ENCODE measurements around the gene WEE1. TPM values are rescaled to one million over a fixed set of nuclear protein-coding genes. Genes with fewer than 3 reads are reported as not detected.

The WEE1 gene
- total RNA-seq, 1 donor: 32.2 TPM

DNA sequence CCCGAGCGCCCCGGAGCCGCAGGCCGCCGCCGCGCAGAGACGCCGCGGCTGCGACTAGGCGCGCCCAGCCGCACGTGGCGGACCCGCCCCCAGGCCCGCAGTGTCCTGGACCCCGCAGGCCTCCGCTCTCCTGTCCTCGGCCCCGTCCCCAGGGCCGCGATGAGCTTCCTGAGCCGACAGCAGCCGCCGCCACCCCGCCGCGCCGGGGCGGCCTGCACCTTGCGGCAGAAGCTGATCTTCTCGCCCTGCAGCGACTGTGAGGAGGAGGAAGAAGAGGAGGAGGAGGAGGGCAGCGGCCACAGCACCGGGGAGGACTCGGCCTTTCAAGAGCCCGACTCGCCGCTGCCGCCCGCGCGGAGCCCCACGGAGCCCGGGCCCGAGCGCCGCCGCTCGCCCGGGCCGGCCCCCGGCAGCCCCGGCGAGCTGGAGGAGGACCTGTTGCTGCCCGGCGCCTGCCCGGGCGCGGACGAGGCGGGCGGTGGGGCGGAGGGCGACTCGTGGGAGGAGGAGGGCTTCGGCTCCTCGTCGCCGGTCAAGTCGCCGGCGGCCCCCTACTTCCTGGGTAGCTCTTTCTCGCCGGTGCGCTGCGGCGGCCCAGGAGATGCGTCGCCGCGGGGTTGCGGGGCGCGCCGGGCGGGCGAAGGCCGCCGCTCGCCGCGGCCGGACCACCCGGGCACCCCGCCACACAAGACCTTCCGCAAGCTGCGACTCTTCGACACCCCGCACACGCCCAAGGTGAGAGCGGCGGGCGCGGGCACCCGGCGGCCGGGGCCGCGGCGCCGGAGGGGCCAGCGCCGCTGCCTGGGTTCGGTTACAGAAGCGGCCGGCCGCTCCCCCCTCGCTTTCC, 528 bp downstream of the WEE1 start:
- H3K79me2 ChIP-seq (ENCODE audit: insufficient read depth, low read length): peaks cover 52% of the 10 kb centered on the region
- no peaks in the 10 kb centered on the region for H4K20me1 ChIP-seq (ENCODE audit: insufficient read depth, low read length)
- peak overlapping the region; percentile 90 for H3K4me3 ChIP-seq (ENCODE audit: insufficient read depth, low read length)
- H3K4me2 ChIP-seq (ENCODE audit: insufficient read depth, low read length): peak overlapping the region; percentile 100
- H3K4me1 ChIP-seq (ENCODE audit: insufficient read depth, low read length): peaks cover 37% of the 10 kb centered on the region
- peak overlapping the region; percentile 95 for H3K27ac ChIP-seq (ENCODE audit: low read depth, low read length)
- TF ChIP-seq CTCF (IDR thresholded peaks at IDR 0.05; ENCODE audit: extremely low read depth, low read depth, low read length): no peak
- DNase-seq (ENCODE audit: insufficient read length, low spot score, missing footprints): peak; percentile 77
- peaks cover 22% of the 10 kb centered on the region for H3K36me3 ChIP-seq (ENCODE audit: insufficient read depth, low read length)
- H3K27me3 ChIP-seq (ENCODE audit: insufficient read depth, low read length): no peaks in the 10 kb centered on the region
- no peaks in the 10 kb centered on the region for H3K9me3 ChIP-seq (ENCODE audit: low read depth, low read length)
- H2AFZ ChIP-seq (ENCODE audit: low read length): peak overlapping the region; percentile 35

GRCh38 chr11:9574622-9575259, 1.3 kb downstream of the WEE1 start:
- peaks cover 30% of the 10 kb centered on the region for H3K4me1 ChIP-seq (ENCODE audit: insufficient read depth, low read length)
- peak overlapping the region; percentile 95 for H3K27ac ChIP-seq (ENCODE audit: low read depth, low read length)
- TF ChIP-seq CTCF (IDR thresholded peaks at IDR 0.05; ENCODE audit: extremely low read depth, low read depth, low read length): no peak
- peak overlapping the region; percentile 100 for H3K4me2 ChIP-seq (ENCODE audit: insufficient read depth, low read length)
- H3K36me3 ChIP-seq (ENCODE audit: insufficient read depth, low read length): peaks cover 29% of the 10 kb centered on the region
- H4K20me1 ChIP-seq (ENCODE audit: insufficient read depth, low read length): no peaks in the 10 kb centered on the region
- H3K4me3 ChIP-seq (ENCODE audit: insufficient read depth, low read length): peak overlapping the region; percentile 90
- DNase-seq (ENCODE audit: insufficient read length, low spot score, missing footprints): peak; percentile 62
- H3K79me2 ChIP-seq (ENCODE audit: insufficient read depth, low read length): peaks cover 59% of the 10 kb centered on the region
- peak overlapping the region; percentile 72 for H2AFZ ChIP-seq (ENCODE audit: low read length)
- H3K9me3 ChIP-seq (ENCODE audit: low read depth, low read length): no peaks in the 10 kb centered on the region
- H3K27me3 ChIP-seq (ENCODE audit: insufficient read depth, low read length): no peaks in the 10 kb centered on the region

DNA sequence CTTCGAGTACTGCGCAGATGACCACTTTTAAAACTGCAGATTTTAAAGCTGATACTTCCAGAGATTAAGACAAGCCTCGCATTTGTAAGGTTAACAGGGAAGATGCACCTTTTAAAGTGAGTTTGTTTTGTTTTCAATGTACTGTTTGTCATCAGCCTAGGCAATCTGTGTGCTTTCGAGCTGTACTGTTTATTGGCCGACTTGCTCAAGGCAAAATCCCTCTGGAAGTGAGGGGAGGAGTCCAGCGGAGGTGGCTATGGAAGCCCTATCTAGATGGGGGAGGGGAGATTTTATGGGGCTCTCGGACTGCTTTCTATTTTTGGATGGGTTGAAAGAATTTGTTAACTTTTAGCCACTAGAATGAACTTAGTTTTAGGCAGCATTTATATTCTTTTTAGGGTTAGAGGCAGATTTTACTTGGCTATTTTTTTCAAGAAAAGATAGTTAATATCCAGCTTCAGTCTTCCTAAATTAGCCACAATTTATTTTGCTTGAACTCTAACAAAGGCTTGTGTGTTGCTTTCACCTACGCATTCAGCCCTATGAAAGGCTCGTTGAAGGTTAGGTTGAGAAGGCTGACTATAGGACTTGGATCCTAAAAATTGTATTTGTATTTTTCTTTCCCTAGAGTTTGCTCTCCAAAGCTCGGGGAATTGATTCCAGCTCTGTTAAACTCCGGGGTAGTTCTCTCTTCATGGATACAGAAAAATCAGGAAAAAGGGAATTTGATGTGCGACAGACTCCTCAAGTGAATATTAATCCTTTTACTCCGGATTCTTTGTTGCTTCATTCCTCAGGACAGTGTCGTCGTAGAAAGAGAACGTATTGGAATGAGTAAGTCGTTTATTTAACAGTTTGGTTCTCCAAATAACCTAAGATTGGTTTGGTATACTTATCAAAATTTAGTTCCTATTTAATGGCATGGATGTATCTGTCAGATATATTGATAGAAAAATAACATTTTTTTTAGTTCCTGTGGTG, 2.1 kb downstream of the WEE1 start:
- peak; percentile 85 for DNase-seq (ENCODE audit: insufficient read length, low spot score, missing footprints)
- H3K79me2 ChIP-seq (ENCODE audit: insufficient read depth, low read length): peaks cover 67% of the 10 kb centered on the region
- peak overlapping the region; percentile 72 for H2AFZ ChIP-seq (ENCODE audit: low read length)
- no peaks in the 10 kb centered on the region for H3K27me3 ChIP-seq (ENCODE audit: insufficient read depth, low read length)
- peak overlapping the region; percentile 100 for H3K4me2 ChIP-seq (ENCODE audit: insufficient read depth, low read length)
- no peak for TF ChIP-seq CTCF (IDR thresholded peaks at IDR 0.05; ENCODE audit: extremely low read depth, low read depth, low read length)
- peak overlapping the region; percentile 90 for H3K4me3 ChIP-seq (ENCODE audit: insufficient read depth, low read length)
- H3K36me3 ChIP-seq (ENCODE audit: insufficient read depth, low read length): peaks cover 37% of the 10 kb centered on the region
- H4K20me1 ChIP-seq (ENCODE audit: insufficient read depth, low read length): no peaks in the 10 kb centered on the region
- peak overlapping the region; percentile 95 for H3K27ac ChIP-seq (ENCODE audit: low read depth, low read length)
- no peaks in the 10 kb centered on the region for H3K9me3 ChIP-seq (ENCODE audit: low read depth, low read length)
- H3K4me1 ChIP-seq (ENCODE audit: insufficient read depth, low read length): peaks cover 29% of the 10 kb centered on the region

All from osteoblast (primary cell).